Stimulated activated CD8-positive, alpha-beta memory T cell treated with anti-CD3 and anti-CD28 coated beads, Interleukin-4, amount 100 ng/mL, for 1 hour (primary cell): ENCODE measurements around the gene TMEM273.

Experiments used
- DNase-seq, 2 donors: peaks; one replicate each; pipeline ENCODE4 v3.0.0-alpha.2; 2020; ENCODE audit warnings: low read depth in 2 of 2, low spot score in 1 of 2

The TMEM273 gene, protein sequence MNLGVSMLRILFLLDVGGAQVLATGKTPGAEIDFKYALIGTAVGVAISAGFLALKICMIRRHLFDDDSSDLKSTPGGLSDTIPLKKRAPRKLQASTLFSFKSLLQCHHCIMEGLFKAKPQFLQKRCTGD

DNA sequence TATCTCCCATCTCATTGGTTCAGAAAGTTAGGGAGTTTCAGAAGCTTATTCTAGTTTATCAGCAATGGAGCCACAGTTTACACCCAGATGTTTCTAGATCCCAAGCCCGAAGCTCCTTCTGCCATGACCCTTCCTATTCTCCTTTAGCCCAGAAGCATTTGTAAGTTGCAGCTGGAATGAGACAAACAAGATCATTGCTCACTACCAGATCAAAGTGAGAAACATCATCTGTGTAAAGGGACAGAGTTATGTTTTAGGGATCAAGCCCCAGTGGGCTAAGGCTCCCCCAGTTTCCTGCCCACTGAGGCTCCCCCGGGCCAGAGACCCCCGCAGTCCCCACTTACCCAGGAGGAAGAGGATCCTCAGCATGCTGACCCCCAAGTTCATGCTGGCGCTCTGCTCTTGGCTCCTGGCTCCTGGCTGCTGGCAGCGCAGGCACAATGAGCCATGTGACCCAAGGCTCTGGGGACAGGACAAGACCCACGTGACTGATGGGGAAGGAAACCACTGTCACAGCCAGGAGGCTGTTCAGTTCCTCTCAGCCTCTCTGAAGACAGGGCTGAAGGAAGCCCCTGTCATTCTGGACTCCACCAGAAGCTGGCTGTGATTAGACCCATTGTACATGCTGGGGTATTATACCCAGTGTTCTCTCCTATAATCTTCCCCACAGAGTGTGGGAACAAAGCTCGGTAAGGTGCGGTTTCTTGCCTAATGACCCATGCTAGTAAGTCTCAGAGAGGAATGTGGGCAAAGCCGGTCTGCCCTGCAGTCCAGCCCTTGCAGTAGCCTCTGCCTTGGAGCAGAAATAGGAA, at the start of gene TMEM273:
Gene TMEM273 (minus strand): TSS at position 442 of the 812 bp plus-strand sequence. CDS start 55 bp downstream, at position 387.
- DNase-seq = no peak

GRCh38 chr10:49237985-49238384, 49.8 kb upstream of the TMEM273 start:
- no peak for DNase-seq

DNA sequence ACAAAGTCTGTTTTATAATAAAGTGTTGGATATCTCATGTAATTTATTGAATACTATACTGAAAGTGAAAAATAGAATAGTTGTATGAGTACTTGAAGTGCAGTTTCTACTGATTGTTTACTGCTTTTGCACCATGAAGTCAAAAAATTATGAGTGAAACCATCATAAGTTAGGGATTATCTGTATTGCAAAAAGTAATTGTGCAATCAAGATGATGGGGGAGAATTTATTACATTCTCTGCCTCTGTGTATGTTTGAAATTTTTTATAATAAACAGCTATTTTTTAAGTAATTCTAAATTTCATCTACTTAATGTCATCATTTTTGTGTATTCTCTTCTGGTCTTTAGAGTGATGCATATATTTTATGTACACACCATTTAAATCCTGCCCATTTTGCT, 47.2 kb upstream of the TMEM273 start:
- no peak for DNase-seq

DNA sequence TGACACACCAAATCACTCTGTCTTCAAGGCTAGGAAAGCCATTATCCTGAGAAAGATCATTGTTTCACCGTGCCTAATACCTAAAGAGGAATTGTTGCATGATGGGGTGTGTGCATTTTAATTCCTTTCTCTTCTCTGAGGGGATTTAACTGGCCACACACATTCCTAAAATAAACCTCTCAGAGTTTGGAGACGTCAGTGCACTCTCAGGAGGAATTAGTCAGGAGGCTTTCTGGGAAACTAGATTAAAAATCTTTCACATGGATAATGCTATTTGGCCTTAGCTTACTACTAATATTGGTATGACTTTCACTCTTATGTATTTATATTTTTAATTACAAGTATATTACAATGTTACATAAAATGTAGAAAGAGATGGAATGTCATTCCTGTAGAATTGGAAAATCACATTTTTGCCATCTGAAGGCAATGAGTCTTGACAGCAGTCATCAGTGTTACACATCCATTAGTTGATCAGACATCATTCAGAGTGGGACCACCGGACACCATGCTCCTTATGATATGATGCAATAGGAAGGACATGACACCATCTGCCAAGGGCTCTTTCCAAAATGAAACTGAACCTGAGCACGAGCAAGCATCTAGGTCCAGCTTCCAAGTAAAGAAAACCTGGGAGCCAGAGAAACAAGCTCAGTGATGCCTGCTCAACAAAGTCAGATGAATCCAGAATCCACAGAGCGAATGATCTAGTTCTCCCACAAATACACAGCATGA, 43.1 kb upstream of the TMEM273 start:
- no peak for DNase-seq

GRCh38 chr10:49230004-49230403, 41.8 kb upstream of the TMEM273 start:
- no peak for DNase-seq

DNA sequence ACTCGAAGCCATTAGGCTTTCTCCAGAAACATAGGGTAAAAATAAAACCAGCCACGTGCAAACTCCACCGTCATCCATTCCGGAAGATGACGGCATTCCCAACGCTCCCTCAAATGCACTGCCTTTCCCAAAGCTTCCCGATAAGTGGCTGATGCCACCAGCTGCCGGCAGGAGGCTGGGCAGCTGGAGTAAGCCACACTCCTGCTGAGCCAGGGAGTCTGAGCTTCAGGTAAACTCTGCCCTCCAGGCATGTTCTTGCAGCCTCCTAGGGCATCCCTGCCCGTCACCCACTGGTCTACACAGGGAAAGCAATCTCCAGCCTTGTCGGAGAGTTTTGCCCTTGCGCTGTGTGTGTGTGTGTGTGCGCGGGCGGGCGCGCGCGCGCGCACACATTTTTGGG, 40.5 kb upstream of the TMEM273 start:
- DNase-seq = no peak

- no peak for DNase-seq
These were observed 39.2 kb upstream of the TMEM273 start for GRCh38 chr10:49227406-49227805.

DNA sequence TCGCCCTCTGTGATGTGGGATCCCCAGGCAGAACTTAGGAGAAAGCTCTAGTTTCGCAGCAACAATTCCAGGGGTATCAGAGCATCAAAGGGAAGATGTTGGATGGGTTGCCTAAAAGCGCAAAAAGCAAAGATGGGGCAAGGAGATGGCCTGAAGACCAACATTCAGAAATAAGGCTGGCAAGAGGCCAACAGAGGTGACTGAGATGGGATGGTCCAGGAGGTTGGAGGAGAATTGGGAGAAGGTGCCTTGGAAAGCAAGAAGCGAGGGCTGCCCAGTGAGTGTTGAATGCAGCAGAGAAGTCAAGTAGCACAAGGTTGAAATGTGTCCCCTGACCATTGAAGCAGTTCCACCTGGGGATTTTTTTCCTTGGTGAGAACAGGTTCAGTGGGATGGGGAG, 38.4 kb upstream of the TMEM273 start:
- DNase-seq = no peak

DNA sequence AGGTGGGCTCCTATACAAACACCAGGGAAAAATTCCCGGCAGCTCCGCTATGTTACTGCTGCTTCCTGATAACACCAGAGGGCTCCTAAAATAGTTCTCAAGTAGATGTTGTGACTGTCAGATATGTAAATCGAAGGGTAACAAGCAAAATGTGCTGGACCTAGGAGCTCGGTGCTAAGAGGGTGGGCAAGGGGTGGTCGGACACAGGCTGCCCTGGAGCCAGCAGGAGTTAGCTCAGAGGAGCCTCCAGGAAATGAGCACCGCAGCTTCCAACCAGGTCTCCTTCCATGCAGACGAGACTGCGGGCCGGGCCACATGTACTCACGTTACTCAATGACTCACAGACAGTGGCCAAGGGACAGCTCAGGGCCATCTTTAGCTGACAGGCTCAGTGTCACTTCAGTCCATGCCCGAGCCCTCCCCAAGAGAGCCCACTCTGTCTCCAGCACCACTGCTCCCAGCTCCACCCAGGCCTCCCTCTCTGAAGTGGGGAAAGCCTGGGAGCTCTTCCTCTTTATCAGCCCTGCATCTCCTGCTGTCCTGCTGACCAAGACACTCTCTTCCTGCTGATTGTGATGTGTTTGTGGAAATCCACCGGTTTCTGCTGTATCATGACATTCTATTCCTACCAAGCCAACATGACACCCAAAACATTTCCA, 37.2 kb upstream of the TMEM273 start:
- DNase-seq = no peak

DNA sequence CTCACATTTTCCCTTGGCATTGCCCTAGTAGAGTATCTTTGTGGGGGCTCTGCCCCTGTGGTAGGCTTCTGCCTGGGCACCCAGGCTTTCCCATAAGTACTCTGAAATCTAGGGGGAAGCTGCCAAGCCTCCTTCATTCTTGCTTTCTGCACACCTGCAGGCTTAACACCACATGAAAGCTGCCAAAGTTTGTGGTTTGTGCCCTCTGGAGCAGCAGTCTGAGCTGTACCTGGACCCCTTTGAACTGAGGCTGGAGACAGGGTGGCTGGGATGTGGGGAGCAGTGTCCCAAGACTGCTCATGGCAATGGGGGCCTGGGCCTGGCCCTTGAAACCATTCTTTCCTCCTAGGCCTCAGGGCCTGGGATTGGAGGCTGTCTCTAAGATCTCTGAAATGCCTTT, 35.0 kb upstream of the TMEM273 start:
- no peak for DNase-seq

GRCh38 chr10:49222170-49222569, 34.0 kb upstream of the TMEM273 start:
- DNase-seq = no peak

DNA sequence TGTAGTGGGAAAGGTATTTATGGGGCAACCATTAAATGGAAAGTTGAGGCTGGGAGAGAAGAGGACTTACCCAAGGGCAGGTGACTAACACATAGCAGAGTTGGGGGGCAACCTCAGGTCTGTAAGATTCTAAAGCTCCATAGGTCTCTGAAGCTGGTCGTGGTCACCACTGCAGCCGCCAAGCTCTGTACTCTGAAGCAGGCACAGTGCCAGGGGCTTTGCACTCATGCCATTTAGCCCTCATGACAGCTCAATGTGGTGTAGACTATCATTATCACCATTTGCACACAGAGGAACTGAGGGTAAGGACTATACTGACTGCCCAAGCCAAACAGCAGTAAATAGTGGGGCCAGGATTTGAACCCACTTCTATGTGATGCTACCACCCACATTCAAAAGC, 32.5 kb upstream of the TMEM273 start:
- DNase-seq = no peak

DNA sequence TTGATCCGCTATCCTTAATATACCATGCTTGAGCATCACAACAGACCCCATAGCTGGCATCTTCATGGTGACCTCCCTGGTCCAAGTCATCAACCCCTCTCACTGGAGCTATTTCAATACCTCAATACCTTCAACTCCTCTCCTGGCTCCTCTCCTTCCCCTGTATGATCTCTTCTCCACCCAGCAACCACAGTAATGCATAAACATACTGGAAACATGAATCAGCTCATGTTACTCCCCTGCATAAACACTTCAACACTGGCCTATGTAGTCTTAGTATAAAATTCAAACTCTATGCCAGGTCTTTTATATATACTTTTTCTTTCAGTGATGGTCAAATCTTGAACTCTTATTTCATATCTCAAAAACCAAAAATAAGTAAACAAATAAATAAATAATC, 31.8 kb upstream of the TMEM273 start:
- DNase-seq = no peak

DNA sequence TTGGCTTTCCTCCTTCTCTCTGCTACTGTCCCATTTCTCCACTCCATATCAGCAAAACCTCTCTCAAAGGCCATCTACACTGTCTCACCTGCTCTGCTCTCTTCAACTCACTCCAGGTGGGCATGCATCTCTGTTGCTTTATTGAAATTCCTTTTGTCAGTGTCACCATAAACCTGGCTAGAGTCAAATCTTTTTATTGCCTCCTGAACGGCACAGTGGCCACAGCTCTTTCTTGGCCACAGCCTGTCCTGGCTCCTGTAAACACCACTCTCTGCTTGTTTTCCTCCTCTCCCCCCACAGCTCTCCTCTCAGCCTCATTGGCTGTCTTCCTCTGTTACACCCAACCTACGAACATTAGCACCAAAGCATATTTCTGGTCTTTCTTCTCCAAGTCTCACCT, 31.1 kb upstream of the TMEM273 start:
- DNase-seq = no peak

GRCh38 chr10:49218480-49218879, 30.3 kb upstream of the TMEM273 start:
- DNase-seq = no peak

GRCh38 chr10:49217645-49218044, 29.5 kb upstream of the TMEM273 start:
- no peak for DNase-seq

- DNase-seq = no peak
These were observed 25.0 kb upstream of the TMEM273 start for GRCh38 chr10:49213211-49213610.

DNA sequence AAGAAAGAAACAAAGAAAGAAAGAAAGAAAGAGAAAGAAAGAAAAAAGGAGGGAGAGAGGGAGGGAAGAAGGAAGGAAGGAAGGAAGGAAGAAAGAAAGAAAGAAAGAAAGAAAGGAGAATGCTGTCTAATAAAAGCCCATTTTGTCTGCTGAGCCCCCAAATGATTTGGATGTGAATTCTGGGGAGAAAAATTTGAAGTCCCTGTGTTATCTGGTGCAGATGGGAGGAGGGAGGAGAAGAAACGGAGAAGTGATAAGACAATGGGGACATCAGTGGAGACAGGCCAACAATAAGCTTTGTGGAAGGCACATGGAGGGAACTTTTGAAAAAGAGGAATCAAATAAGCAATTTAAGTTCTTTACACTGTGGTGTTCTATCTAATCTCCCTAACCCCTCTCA, 24.6 kb upstream of the TMEM273 start:
- DNase-seq = no peak

DNA sequence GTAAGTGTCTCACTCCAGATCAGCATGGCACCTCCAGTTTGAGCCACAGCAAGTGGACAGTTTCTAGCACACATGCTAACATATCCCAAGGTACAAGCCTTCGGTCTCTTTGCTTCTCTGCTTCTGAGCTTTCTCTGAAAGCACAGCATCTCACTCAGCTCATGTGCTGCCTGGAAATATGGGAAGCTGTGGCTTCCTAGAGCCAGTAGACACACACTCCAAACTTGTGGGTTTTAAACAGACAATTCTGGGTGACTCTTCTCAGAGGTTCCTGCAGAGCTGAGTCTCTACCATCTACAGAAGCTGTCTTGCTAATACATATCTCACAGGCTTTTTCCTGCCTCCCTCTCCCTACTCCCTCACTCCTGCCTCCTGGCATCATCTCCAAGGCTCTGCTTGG, 23.9 kb upstream of the TMEM273 start:
- no peak for DNase-seq

DNA sequence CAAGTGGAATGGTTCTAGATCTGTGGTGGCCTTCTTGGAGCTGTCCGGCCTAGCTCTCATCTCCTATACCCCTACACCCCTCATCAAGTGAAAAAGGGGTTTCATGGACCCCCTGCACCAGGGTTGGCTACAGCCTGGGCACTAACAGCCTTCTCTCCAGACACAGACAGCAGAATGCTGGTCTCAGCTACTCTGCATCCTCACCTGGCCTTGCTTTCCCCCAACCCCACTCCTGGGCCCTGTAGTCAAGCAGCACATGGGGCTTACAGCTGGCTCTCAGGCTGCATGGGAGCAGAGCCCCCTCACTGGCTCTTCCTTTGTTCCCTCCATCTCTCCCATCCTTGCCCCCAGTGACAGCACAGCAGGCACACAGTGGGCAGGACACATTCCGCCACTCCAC, 20.8 kb upstream of the TMEM273 start:
- no peak for DNase-seq

- no peak for DNase-seq
These were observed 19.8 kb upstream of the TMEM273 start for GRCh38 chr10:49207936-49208487.

GRCh38 chr10:49207113-49207512, 18.9 kb upstream of the TMEM273 start:
- no peak for DNase-seq
